DMS114 treated with DMSO at 0.1 percent for 48 hours (cell line): ENCODE results near the gene PPP2R5A.

ENCODE experiments used
- DNase-seq: peaks from one replicate; lab custom pipeline; 2025; ENCODE audit not compliant: unreplicated experiment; lab: John Stamatoyannopoulos, UW

Gene PPP2R5A

GRCh38 chr1:212284744-212285684, at the start of gene PPP2R5A:
Gene PPP2R5A, plus strand, starts transcription at chr1:212285410. Its CDS starts 701 bp downstream, at chr1:212286111.
- DNase-seq, result peak; percentile 96

DNA sequence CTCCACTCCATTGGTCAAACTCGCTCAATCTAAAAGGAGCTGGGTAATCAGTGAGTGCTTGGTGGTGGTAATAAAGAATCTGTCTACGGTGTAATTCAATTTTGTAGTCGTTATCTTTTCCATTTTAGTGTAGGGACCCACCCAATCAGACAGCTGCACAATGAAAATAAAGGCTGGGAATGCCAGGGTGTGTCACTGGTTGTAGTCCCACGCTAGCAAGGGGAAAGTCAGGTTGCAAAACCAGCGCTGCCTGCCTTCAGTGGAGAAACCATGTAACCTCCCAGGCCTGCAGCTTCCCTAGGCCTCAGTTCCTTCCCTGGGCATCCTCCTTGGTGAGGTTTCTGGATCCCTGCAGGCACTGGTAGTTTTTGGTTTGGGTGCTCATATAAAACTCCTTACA, 49.4 kb upstream of the PPP2R5A start:
- no peak for DNase-seq

GRCh38 chr1:212236664-212237220, 48.5 kb upstream of the PPP2R5A start:
- no peak for DNase-seq

DNA sequence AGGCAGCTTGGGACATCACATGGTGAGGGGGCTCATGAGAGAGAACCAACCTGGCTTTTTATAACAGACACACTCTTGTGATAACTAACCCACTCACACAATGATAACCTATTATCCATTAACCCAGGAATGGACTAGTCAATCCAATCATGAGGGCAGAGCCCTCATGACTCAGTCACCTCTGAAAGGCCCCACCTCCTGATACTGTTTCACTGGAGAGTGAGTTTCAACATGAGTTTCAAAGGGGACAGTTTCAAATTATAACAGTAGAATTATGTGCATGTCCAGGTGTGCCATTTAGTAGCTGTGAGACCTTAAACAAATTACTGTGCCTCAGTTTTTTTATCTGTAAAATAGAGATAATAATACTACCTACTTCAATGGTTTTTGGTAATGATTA, 47.6 kb upstream of the PPP2R5A start:
- DNase-seq, result no peak

- DNase-seq, result no peak
Measured at GRCh38 chr1:212238552-212238951, 46.7 kb upstream of the PPP2R5A start.

DNA sequence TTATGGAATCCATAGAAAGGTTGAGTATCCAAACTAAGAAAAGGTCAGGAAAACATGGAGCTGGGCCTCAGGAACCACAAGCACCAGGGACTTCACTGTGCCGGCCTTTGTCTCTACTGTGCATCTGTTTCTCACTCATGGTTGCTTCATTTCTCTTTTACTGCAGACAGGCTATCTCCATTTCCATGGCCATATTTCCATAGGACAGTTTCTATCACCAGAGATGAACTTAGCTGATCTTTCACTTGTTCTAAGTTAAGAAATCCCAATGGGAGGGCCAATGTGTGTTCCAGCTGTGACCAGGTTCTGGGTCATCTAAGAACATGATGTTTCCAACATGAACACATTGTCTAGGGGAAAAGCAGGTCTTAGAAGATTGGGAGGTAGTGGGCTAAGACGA, 43.7 kb upstream of the PPP2R5A start:
- no peak for DNase-seq

- DNase-seq, result no peak
Measured at GRCh38 chr1:212241957-212242287, 43.3 kb upstream of the PPP2R5A start.

GRCh38 chr1:212242288-212242984, 42.8 kb upstream of the PPP2R5A start:
- DNase-seq, result no peak

- DNase-seq, result no peak
Measured at GRCh38 chr1:212242985-212243308, 42.3 kb upstream of the PPP2R5A start.

- no peak for DNase-seq
Measured at GRCh38 chr1:212244441-212244840, 40.8 kb upstream of the PPP2R5A start.

DNA sequence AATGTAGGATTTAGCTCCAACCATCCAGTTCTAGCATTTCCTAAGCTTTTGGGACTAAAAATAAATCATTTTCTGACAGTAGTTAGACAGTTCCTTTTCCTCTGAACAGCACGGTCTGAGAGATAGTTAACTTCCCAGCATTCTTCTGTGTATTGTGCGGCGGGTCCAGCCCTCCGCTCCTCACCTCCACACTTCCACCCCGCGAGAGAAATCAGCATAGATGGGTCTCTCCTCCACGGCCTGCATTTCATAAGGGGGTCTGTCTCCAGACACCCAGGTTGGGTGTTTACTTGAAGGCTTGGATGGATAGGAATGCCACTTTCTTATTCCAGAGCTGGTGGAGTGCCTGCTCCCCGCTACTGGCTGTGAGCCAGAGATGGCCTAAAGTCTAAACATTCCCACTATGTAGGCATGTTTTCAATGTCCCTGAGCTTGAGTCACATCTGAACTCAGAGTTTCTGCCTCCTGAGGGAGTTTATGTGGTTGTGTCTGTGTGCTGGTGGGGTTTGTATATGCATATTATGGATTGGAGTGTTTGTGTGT, 38.0 kb upstream of the PPP2R5A start:
- DNase-seq, result no peak

GRCh38 chr1:212247988-212248387, 37.2 kb upstream of the PPP2R5A start:
- no peak for DNase-seq

DNA sequence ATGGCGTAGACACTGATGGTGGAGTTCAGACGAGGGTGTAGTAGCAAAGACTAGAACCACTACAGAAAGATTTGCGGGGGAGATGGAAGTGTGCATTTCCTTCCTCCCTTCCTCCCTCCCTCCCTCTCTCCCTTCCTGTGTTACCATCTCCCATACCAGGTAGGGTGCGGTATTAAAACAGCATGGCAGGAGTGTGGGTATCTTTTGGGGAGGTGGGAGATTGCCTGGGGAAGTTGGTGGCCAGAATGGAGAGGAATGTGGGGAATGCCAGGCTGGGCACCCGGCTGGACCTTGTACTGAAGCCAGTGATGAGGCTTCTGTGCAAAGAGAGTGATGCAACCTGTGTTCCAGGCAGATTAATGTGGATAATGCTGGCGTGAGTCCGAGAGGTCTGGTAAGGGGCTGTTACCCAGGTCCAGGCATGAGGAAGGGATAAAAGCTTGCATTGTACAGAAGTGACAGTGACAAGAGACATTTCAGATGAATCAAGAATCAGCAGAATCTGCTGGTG, 30.3 kb upstream of the PPP2R5A start:
- DNase-seq, result no peak

DNA sequence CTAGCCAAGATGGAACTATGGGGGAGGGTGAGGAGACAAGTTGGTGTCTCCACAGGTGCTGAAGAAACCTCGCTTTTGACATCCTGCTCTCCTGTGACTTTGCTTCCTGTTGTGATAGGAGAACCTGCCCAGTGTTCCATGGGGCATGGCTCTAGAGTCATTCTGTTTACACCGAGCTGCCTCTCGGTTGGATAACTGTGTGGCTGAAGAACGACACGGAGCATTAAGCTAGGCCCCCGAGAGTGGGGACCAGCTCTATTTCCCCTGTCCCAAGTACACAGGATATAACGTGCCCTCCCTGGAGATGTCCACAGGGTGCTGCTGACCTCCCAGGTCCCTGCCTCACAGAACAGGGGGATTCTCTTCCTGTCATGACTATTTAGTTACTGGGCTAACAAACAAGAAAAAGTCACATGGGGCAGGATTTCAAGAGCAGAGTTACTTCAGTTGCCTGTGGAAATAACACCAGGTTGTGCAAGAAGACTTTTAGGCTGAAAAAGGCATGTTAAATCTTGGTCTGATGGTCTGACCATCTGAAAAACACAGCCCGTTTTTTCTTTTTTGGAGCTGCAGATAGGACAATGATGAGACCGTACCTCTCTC, 29.4 kb upstream of the PPP2R5A start:
- DNase-seq, result no peak

DNA sequence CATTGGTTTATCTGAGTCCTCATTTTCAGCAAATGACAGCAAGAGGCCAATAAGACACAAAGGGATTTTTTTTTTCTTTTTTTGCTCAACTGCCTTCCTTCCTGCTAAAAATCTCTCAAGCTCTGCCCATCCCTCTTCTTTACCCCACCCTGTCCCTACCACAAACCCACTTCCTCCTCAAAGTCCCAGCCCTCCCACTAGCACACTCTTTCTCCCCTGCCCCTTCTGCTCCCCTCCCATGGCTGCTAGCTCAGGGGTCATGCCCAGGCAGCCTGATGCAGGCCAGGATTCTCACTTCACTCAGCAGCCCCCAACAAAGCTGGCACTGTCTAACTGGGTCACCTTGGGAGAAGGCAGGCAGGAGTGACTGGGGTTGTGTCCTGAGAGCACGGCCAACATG, 28.8 kb upstream of the PPP2R5A start:
- DNase-seq, result no peak

- no peak for DNase-seq
Measured at GRCh38 chr1:212257157-212257556, 28.1 kb upstream of the PPP2R5A start.

DNA sequence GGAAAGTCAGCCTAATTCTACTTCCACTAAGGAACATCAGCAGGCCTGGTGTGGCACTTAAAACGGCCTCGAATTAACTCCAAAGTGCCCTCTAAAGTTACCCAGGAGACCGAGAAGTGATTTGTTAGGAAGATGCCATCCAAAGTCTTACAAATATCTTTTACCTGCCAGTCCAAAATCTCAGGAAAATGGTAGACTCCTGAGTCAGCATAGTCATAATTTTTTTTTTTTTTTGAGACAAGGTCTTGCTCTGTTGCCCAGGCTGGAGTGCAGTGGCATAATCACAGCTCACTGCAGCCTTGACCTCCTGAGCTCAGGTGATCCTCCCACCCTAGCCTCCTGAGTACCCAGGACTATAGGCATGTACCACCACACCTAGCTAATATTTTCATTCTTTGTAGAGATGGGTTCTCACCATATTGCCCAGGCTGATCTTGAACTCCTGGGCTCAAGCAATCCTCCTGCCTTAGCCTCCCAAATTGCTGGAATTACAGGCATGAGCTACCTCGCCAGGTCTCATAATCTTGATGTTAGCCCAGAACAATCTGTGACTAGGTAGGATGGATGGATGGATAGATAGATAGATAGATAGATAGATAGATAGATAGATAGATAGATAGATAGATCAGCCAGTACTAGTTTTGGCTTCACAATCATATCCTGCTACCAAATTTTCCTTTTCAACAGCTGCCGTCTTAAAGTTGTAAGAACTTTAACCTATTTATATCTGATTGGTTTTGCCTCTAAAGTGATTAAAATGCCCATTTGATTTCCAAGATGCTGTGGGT, 25.3 kb upstream of the PPP2R5A start:
- DNase-seq, result no peak

DNA sequence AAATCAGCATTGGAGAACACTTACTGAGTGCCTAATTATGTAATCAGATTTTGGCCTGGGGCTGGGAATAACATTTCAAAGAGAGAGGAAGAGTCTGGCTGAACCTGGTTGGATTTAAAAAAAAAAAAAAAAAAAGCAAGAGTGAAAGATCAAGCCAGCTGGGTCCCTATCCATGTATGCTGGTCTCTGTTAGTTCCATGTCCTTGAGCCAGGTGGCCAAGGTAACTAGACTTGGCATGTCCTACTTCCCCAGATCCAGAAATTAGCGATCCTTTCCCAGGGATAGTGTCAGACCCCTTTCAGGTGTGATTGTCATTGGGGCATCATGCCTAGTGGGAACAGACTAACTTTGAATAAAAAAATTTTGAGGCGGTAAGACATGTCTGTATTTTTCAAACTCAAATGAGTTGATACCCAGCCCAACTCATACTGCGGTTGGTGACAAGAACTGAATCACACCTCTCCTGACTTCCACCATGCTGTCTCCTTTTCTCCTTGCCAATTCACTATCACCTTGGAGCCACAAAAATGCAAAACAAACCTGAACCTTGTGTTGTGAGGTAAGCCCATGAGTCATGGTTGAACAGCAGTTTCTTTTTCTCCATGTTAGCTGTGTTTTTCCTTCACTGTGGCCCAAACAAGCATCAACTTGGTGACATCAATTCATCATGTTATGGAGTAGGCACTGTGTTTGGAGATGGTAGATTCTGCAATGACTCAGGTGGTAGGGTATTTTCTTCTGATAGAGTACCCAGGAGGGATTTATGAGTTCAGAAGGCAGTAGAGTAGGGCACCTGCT, 24.5 kb upstream of the PPP2R5A start:
- DNase-seq, result no peak

DNA sequence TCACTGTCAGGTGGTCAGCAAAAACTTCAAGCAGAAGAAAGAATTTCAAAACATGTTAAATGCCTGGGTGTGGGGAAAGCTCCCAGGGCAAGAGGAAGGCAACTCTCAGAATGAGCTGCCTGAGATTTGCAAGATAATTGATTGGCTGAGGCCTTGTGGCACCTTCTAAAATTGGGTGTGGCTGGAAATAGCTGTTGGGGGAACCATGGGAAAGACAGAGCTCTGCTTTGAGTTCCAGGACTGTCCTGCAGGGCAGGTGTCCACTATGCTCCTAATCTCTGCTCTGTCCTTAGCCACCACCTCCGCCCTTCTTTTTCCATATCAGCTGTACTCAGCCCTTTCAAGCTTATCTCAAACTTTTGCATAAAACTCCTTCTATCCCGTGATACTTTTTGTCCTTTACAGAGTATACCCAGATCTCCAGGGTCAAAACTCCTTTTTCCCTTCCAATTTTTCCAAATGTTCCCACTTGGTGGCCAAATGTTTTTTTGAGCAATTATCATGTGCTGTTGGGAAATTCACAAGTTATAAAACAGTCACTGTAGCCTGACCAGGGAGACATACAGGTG, 23.8 kb upstream of the PPP2R5A start:
- DNase-seq, result no peak
